Measurements from ENCODE around the gene TOM1L2. TPM values are rescaled to one million over a fixed set of nuclear protein-coding genes. Genes with fewer than 3 reads are reported as not detected.

The TOM1L2 gene
- total RNA-seq, 1 donor from 2014 or later = 18.3 TPM

DNA sequence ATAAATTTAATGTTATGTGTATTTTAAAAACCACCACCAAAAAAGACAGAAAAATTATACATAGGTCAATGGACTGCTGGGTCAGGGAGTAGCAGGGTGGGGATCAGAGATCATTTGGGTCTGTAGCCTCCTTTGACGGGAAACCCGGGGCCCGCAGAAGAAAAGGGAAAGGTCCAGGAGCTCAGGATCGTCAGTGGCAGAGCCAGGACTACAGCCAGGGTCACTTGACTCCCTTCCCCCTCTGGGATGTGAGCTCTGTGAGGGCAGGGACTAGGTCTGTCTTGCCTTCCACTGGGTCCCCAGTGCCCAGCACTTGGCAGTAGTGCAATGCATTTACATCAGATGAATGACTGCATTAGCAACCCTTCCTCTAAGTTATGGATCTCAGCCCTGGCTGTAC lies 62.1 kb downstream of the TOM1L2 start:
- intact Hi-C loops (cut with micrococcal nuclease) = no loop called here
- Mint-ChIP-seq H3K27ac (no peak overlapping the region), H3K4me1 (no peaks in the 10 kb centered on the region), H3K27me3 (no peaks in the 10 kb centered on the region), H3K9me3 (no peaks in the 10 kb centered on the region), H3K36me3 (ENCODE audit: low read depth) (peaks cover 17% of the 10 kb centered on the region), H3K4me3 (no peak overlapping the region)
- TF ChIP-seq, protein P1, sequence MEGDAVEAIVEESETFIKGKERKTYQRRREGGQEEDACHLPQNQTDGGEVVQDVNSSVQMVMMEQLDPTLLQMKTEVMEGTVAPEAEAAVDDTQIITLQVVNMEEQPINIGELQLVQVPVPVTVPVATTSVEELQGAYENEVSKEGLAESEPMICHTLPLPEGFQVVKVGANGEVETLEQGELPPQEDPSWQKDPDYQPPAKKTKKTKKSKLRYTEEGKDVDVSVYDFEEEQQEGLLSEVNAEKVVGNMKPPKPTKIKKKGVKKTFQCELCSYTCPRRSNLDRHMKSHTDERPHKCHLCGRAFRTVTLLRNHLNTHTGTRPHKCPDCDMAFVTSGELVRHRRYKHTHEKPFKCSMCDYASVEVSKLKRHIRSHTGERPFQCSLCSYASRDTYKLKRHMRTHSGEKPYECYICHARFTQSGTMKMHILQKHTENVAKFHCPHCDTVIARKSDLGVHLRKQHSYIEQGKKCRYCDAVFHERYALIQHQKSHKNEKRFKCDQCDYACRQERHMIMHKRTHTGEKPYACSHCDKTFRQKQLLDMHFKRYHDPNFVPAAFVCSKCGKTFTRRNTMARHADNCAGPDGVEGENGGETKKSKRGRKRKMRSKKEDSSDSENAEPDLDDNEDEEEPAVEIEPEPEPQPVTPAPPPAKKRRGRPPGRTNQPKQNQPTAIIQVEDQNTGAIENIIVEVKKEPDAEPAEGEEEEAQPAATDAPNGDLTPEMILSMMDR (IDR thresholded peaks at IDR 0.05) = no peak
- no peak for DNase-seq
- no peak for ATAC-seq (ENCODE audit: low read depth)
- CTCF ChIA-PET = no interaction called here
- POLR2A ChIA-PET = no interaction called here

DNA sequence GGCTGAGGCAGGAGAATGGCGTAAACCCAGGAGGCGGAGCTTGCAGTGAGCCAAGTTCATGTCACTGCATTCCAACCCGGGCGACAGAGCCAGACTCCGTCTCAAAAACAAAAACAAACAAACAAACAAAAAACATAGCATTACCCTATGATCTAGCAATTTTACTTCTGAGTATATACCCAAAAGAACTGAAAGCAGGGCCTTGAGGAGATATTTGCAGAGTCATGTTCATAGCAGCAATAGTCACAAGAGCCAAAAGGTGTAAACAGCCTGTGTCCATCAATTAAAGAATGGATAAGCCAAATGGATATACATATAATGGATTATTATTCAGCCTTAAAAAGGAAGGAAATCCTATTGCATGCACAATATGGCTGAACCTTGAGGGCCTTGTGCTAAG lies 63.1 kb downstream of the TOM1L2 start:
- CTCF ChIA-PET = no interaction called here
- intact Hi-C loops (cut with micrococcal nuclease) = no loop called here
- TF ChIP-seq, protein P1 (IDR thresholded peaks at IDR 0.05) = no peak
- no peaks in the 10 kb centered on the region for H3K4me1 Mint-ChIP-seq
- DNase-seq (no peak), ATAC-seq (ENCODE audit: low read depth) (no peak)
- no peaks in the 10 kb centered on the region for H3K27me3 Mint-ChIP-seq
- POLR2A ChIA-PET = no interaction called here
- H3K4me3 Mint-ChIP-seq = no peak overlapping the region
- peaks cover 18% of the 10 kb centered on the region for H3K36me3 Mint-ChIP-seq (ENCODE audit: low read depth)
- H3K27ac Mint-ChIP-seq = no peak overlapping the region
- no peaks in the 10 kb centered on the region for H3K9me3 Mint-ChIP-seq

DNA sequence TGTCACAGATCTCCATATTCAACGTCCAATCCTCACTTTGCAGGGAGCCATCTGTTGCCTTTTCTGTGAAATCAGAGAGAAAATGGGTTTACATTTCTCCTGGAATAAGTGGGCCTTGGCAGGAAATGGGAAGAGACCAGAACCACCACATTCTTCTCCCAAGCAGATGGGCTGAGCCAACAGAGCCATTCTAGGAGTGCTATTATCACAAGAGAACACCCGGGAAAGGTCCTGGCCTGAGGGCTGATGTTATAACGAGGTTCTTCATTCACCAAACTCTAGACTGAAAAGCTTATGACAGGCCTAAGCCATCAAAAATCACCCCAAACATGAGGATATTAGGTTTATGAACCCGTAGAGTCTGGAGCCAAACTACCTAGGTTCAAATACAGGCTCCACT lies 64.7 kb downstream of the TOM1L2 start:
- Mint-ChIP-seq H3K36me3 (ENCODE audit: low read depth) (peaks cover 18% of the 10 kb centered on the region), H3K27ac (no peak overlapping the region), H3K4me1 (no peaks in the 10 kb centered on the region), H3K9me3 (no peaks in the 10 kb centered on the region), H3K4me3 (no peak overlapping the region), H3K27me3 (no peaks in the 10 kb centered on the region)
- TF ChIP-seq, protein P1 (IDR thresholded peaks at IDR 0.05) = no peak
- intact Hi-C loops (cut with micrococcal nuclease) = no loop called here
- DNase-seq = no peak
- CTCF ChIA-PET = interaction anchor here (0.7 to 0.8 kb wide), 2 partner anchors 126 to 1538 kb away, joined by 3 read pairs; no protein-coding TSS in a partner anchor
- POLR2A ChIA-PET = no interaction called here
- no peak for ATAC-seq (ENCODE audit: low read depth)

DNA sequence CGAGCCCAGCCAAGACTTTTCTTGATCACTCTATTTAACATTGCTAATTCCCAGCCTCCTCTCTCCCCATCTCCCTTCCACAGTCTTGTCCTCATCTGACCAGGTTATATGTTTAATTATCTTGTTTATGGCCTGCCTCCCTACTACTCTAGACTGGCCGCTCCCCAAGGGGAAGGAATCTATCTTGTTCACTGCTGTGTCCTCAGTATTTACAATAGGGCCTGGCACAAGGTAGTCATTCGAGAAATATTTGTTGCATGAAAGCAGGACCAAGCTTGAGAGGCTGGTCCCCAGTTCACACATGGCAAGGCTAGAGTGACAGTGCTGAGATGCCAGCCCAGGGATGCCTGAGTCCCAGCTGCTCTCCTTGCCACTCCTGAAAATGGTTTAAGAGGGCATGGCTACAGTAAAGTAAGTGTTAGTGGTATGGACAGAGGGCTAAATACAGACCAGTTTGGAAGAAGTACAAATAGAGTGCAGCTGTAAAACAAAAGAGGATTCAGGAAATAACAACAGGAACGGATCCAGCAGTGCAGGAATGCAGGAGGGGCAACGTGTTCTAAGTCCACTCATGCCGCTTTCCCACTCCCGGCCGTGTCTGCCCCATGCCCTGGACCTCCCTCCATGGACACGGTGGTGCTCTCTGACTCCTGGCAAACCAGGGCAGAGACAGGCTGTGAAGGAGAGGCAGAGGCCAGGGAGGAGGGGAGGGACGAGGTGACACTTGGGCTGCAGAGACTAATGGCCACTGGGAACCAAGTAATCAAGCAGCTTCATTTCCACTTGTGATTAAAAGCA lies 65.6 kb downstream of the TOM1L2 start:
- DNase-seq = no peak
- intact Hi-C loops (cut with micrococcal nuclease) = no loop called here
- TF ChIP-seq, protein P1 (IDR thresholded peaks at IDR 0.05) = no peak
- POLR2A ChIA-PET = no interaction called here
- Mint-ChIP-seq H3K9me3 (no peaks in the 10 kb centered on the region), H3K27me3 (no peaks in the 10 kb centered on the region), H3K27ac (no peak overlapping the region), H3K4me1 (no peaks in the 10 kb centered on the region), H3K36me3 (ENCODE audit: low read depth) (peaks cover 18% of the 10 kb centered on the region), H3K4me3 (no peak overlapping the region)
- CTCF ChIA-PET = no interaction called here
- ATAC-seq (ENCODE audit: low read depth) = no peak

DNA sequence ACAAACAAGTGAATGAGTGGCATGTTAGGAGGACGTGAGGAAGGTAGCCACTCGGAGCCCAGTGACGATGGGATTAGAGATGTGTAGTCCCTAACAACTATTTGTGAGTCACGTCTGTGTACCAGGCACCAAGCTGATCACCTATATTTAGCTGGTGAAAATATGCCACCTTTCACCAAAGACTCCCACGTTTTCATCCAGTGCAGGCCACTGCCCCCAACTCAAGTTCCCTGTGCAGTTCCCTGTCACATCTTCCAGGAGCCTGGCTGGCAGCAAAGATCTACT lies 67.2 kb downstream of the TOM1L2 start:
- Mint-ChIP-seq H3K9me3 (no peaks in the 10 kb centered on the region), H3K27ac (no peak overlapping the region), H3K36me3 (ENCODE audit: low read depth) (peaks cover 20% of the 10 kb centered on the region), H3K4me1 (no peaks in the 10 kb centered on the region), H3K27me3 (no peaks in the 10 kb centered on the region), H3K4me3 (no peak overlapping the region)
- TF ChIP-seq, protein P1 (IDR thresholded peaks at IDR 0.05) = no peak
- POLR2A ChIA-PET = no interaction called here
- DNase-seq (no peak), ATAC-seq (ENCODE audit: low read depth) (no peak)
- CTCF ChIA-PET = no interaction called here
- intact Hi-C loops (cut with micrococcal nuclease) = no loop called here

Measured in activated B cell treated with CpG ODN at 0.5 μM for 24 hours (primary cell).